ENCODE data around the gene MEIG1. TPM values are rescaled to one million over a fixed set of nuclear protein-coding genes. Genes with fewer than 3 reads are reported as not detected.

MEIG1 gene
- total and polyA plus RNA-seq, 2 of the 8 experiments (the other 6 are each of a cell fraction or from before 2014, with no cell fraction given) = not detected

DNA sequence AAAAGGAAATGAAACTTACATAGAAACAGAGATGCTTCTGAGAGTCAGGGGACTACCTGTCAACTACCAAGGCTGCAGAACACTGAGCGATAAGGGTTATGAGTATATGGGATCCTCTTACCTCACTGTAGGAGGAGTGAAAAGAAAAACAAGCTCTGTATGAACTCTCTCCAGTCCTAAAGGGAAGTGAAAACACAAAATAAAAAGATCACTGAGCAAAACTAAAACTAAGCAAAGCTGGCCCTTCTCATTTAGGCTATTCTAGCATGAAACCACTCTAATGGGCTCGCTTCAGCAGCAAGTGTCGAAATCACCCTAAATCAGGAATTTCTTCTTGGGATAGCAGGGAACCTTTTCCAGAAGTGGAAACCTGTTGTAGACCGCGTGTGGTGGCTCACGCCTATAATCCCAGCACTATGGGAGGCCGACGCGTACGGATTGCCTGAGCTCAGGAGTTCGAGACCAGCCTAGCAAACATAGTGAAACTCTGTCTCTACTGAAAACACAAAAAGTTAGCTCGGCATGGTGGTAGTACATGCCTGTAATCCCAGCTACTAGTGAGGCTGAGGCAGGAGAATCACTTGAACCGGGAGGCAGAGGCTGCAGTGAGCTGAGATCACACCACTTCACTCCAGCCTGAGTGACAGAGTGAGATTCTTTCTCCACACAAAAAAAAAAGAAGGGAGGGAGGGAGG is 32.3 kb upstream of the MEIG1 start (continued):
- TF ChIP-seq TCF12 (IDR thresholded peaks at IDR 0.05; ENCODE audit: low read depth, low read length) = no peak
- no peak for TF ChIP-seq ASH2L (IDR thresholded peaks at IDR 0.05; ENCODE audit: low read length)
- TF ChIP-seq CEBPB (IDR thresholded peaks at IDR 0.05; ENCODE audit: low read depth, low read length) = no peak

All from H1 (cell line).